GM15510 (cell line): Measurements from ENCODE around the gene PNPT1.

Source experiments
- POLR2A ChIP-seq: IDR thresholded peaks from 3 replicates; pipeline ENCODE4 v1.6.1; 2011; ENCODE audit warnings: borderline replicate concordance; ENCODE audit not compliant: insufficient read length; ENCODE audit errors: extremely low read depth

Gene PNPT1

GRCh38 chr2:55672630-55673029, 21.0 kb downstream of the PNPT1 start:
- no peak for TF ChIP-seq POLR2A

- TF ChIP-seq POLR2A: no peak
These were observed 24.7 kb downstream of the PNPT1 start for GRCh38 chr2:55668956-55669355.

GRCh38 chr2:55653255-55653654, 40.4 kb downstream of the PNPT1 start:
- TF ChIP-seq POLR2A: no peak

GRCh38 chr2:55649211-55649610, 44.4 kb downstream of the PNPT1 start:
- TF ChIP-seq POLR2A: no peak

- TF ChIP-seq POLR2A: no peak
These were observed 56.8 kb downstream of the PNPT1 start for GRCh38 chr2:55636831-55637230.

GRCh38 chr2:55628931-55629330, 64.7 kb downstream of the PNPT1 start:
- no peak for TF ChIP-seq POLR2A

GRCh38 chr2:55627915-55628314, 65.7 kb downstream of the PNPT1 start:
- no peak for TF ChIP-seq POLR2A

- TF ChIP-seq POLR2A: no peak
These were observed 71.8 kb downstream of the PNPT1 start for GRCh38 chr2:55621802-55622201.

GRCh38 chr2:55620123-55620779, 73.4 kb downstream of the PNPT1 start:
- no peak for TF ChIP-seq POLR2A

GRCh38 chr2:55618275-55619055, 75.2 kb downstream of the PNPT1 start:
- peak; percentile 32 for TF ChIP-seq POLR2A

- no peak for TF ChIP-seq POLR2A
These were observed 75.7 kb downstream of the PNPT1 start for GRCh38 chr2:55618025-55618274.

- peak; percentile 76 for TF ChIP-seq POLR2A
These were observed 76.2 kb downstream of the PNPT1 start, which contains the start of gene PPP4R3B for GRCh38 chr2:55617175-55618024. PPP4R3B (minus strand) TSS chr2:55617622; CDS start chr2:55617285, 337 bp downstream.

GRCh38 chr2:55616551-55617174, 77.0 kb downstream of the PNPT1 start:
- TF ChIP-seq POLR2A: no peak

- no peak for TF ChIP-seq POLR2A
These were observed 81.6 kb downstream of the PNPT1 start for GRCh38 chr2:55611997-55612396.

- TF ChIP-seq POLR2A: no peak
These were observed 82.5 kb downstream of the PNPT1 start for GRCh38 chr2:55610954-55611743.

GRCh38 chr2:55609938-55610578, 83.6 kb downstream of the PNPT1 start:
- TF ChIP-seq POLR2A: no peak
